SU-DHL-6 (cell line): ENCODE data around the gene RASSF4.

ENCODE experiments used
- H2AFZ ChIP-seq: fragments of 200-600 bp; sonication (generic); 2 replicates; pipeline ENCODE4 v1.6.1; 2014; ENCODE audit warnings: low read depth, mild to moderate bottlenecking, moderate library complexity, mixed read lengths, antibody characterized with exemption, low read length; ENCODE audit not compliant: severe bottlenecking
- H3F3A ChIP-seq: fragments of 200-600 bp; shearing (Covaris generic); 2 replicates; pipeline ENCODE4 v1.6.0; 2016; ENCODE audit warnings: antibody characterized with exemption, mild to moderate bottlenecking; ENCODE audit not compliant: insufficient read depth
- H3K27ac ChIP-seq: fragments of 200-600 bp; sonication (generic); 2 replicates; pipeline ENCODE4 v1.5.1; 2016; ENCODE audit warnings: low read depth, mild to moderate bottlenecking, low read length, moderate library complexity, mixed read lengths
- H3K27me3 ChIP-seq: fragments of 200-600 bp; sonication (generic), shearing (Covaris generic); 2 replicates; pipeline ENCODE4 v1.6.0; 2014; ENCODE audit warnings: mild to moderate bottlenecking, low read length
- H3K36me3 ChIP-seq: fragments of 200-600 bp; sonication (generic); 2 replicates; pipeline ENCODE4 v1.6.1; 2014; ENCODE audit warnings: mild to moderate bottlenecking, low read length, mixed read lengths
- H3K4me2 ChIP-seq: fragments of 300-600, 200-600 bp; shearing (Covaris generic), sonication (generic); 2 replicates; pipeline ENCODE4 v1.6.0; 2014; ENCODE audit warnings: low read length, low read depth, mild to moderate bottlenecking; ENCODE audit not compliant: poor library complexity, severe bottlenecking
- H3K4me3 ChIP-seq: fragments of 200-600 bp; sonication (generic); 2 replicates; pipeline ENCODE4 v1.5.1; 2014; ENCODE audit warnings: antibody characterized with exemption, low read length, mild to moderate bottlenecking, mixed read lengths; ENCODE audit not compliant: insufficient read depth, poor library complexity, severe bottlenecking
- H3K79me2 ChIP-seq: fragments of 200-600 bp; sonication (generic); 2 replicates; pipeline ENCODE4 v1.6.1; 2014; ENCODE audit warnings: mild to moderate bottlenecking, low read length, moderate library complexity; ENCODE audit not compliant: insufficient read depth
- H3K9ac ChIP-seq: fragments of 200-600 bp; sonication (generic); 2 replicates; pipeline ENCODE4 v1.7.0; 2014; ENCODE audit warnings: mild to moderate bottlenecking, low read length
- H3K9me2 ChIP-seq: fragments of 200-600 bp; sonication (generic); replicated peaks from 2 replicates; pipeline ENCODE4 v1.6.1; 2014; ENCODE audit warnings: low read length; ENCODE audit not compliant: insufficient read depth
- H3K9me3 ChIP-seq: fragments of 200-600 bp; sonication (generic); 2 replicates; pipeline ENCODE4 v1.6.1; 2014; ENCODE audit warnings: low read length, mixed read lengths; ENCODE audit not compliant: insufficient read depth
- H4K20me1 ChIP-seq: fragments of 200-600 bp; sonication (generic); 2 replicates; pipeline ENCODE4 v1.6.1; 2014; ENCODE audit warnings: low read depth, mild to moderate bottlenecking, antibody characterized with exemption, low read length, moderate library complexity, mixed read lengths
- CTCF ChIP-seq: fragments of 200-600 bp; sonication (generic); IDR thresholded peaks from one replicate; pipeline ENCODE4 v1.5.1; 2017; ENCODE audit warnings: antibody characterized with exemption, mild to moderate bottlenecking, low read length, moderate library complexity; ENCODE audit not compliant: insufficient read depth, poor library complexity, severe bottlenecking
- EZH2phosphoT487 ChIP-seq: fragments of 200-600 bp; sonication (generic), shearing (Covaris generic); conservative IDR thresholded peaks from 2 replicates; pipeline ENCODE4 v1.6.1; 2018; ENCODE audit warnings: mild to moderate bottlenecking, antibody characterized with exemption, low read length, moderate library complexity, mixed read lengths

The RASSF4 gene

GRCh38 chr10:45044290-45044689, 84.7 kb downstream of the RASSF4 start:
- H3K36me3 ChIP-seq: no peaks in the 10 kb centered on the region

More at GRCh38 chr10:45044290-45044689, 84.7 kb downstream of the RASSF4 start:
- H3K4me2 ChIP-seq: no peak overlapping the region
- no peak overlapping the region for H3K27ac ChIP-seq
- H3K9me2 ChIP-seq: no peaks in the 10 kb centered on the region
- H3K27me3 ChIP-seq: no peaks in the 10 kb centered on the region
- H3K4me3 ChIP-seq: no peak overlapping the region
- H3K9me3 ChIP-seq: no peaks in the 10 kb centered on the region
- no peak overlapping the region for H2AFZ ChIP-seq
- no peaks in the 10 kb centered on the region for H3F3A ChIP-seq
- no peak for TF ChIP-seq CTCF
- TF ChIP-seq EZH2phosphoT487: no peak
- no peak overlapping the region for H3K9ac ChIP-seq
- H4K20me1 ChIP-seq: no peaks in the 10 kb centered on the region
- no peaks in the 10 kb centered on the region for H3K79me2 ChIP-seq
